CD4-positive, alpha-beta T cell (primary cell): ENCODE measurements around the gene EEF1A2. TPM values are rescaled to one million over a fixed set of nuclear protein-coding genes. Genes with fewer than 3 reads are reported as not detected.

Experiments
- ATAC-seq: fragments of 200-7000 bp; cut with Tn5 transposase; one replicate; pipeline ENCODE4 v1.10.0; 2022; ENCODE audit warnings: mild to moderate bottlenecking; ENCODE audit not compliant: poor library complexity
- CTCF ChIA-PET: fragments of 350-600 bp; sonication (Branson Sonifier 250); formaldehyde crosslinking; loops from one replicate; lab custom pipeline; 2021; ENCODE audit warnings: antibody characterized with exemption, inconsistent platforms; lab: Charles Lee
- POLR2A ChIA-PET: fragments of 350-600 bp; sonication (Branson Sonifier 250); formaldehyde crosslinking; loops from one replicate; lab custom pipeline; 2021; ENCODE audit warnings: antibody characterized with exemption, inconsistent platforms; lab: Charles Lee
- DNase-seq, 14 experiments: peaks; one replicate each; pipeline ENCODE4 v3.0.0-alpha.2; 2013 to 2020; ENCODE audit warnings: mixed read lengths in 2 of 14
- H3K27ac ChIP-seq, 2 donors: one replicate each; pipeline versions ENCODE4 v1.5.1 to v1.7.0; 2013; ENCODE audit warnings: low read length in 2 of 2, low read depth in 1 of 2, mild to moderate bottlenecking in 1 of 2
- H3K27me3 ChIP-seq, 2 experiments: 1 replicate in 1 of 2; 2 replicates in 1 of 2; pipeline versions ENCODE4 v1.6.1 to v1.7.0; 2013; ENCODE audit warnings: low read length in 2 of 2, control low read depth in 1 of 2, mild to moderate bottlenecking in 1 of 2, moderate library complexity in 1 of 2; ENCODE audit not compliant: insufficient read depth in 2 of 2, control insufficient read depth in 1 of 2
- H3K36me3 ChIP-seq: one replicate; pipeline ENCODE4 v1.6.1; 2013; ENCODE audit warnings: low read length, control low read depth; ENCODE audit not compliant: insufficient read depth
- H3K4me1 ChIP-seq: one replicate; pipeline ENCODE4 v1.6.1; 2013; ENCODE audit warnings: low read length, control low read depth; ENCODE audit not compliant: insufficient read depth
- H3K4me3 ChIP-seq: one replicate; pipeline ENCODE4 v1.5.1; 2013; ENCODE audit warnings: mild to moderate bottlenecking, low read length, moderate library complexity
- H3K9me3 ChIP-seq, 2 experiments: 1 replicate in 1 of 2; 2 replicates in 1 of 2; pipeline versions ENCODE4 v1.6.1 to v1.7.0; 2013; ENCODE audit warnings: low read length in 2 of 2, mild to moderate bottlenecking in 2 of 2, control low read depth in 1 of 2, moderate library complexity in 1 of 2; ENCODE audit not compliant: control insufficient read depth in 1 of 2, insufficient read depth in 1 of 2
- H3K27ac Mint-ChIP-seq: one replicate; pipeline ENCODE4 v1.8.0; 2020; ENCODE audit warnings: mixed read lengths
- H3K27me3 Mint-ChIP-seq: one replicate; pipeline ENCODE4 v1.8.0; 2021; ENCODE audit warnings: mixed read lengths
- H3K36me3 Mint-ChIP-seq: one replicate; pipeline ENCODE4 v1.8.0; 2021; ENCODE audit warnings: low read depth, mixed read lengths
- H3K4me1 Mint-ChIP-seq: one replicate; pipeline ENCODE4 v1.8.0; 2021; ENCODE audit warnings: low read depth, mixed read lengths
- H3K4me3 Mint-ChIP-seq: one replicate; pipeline ENCODE4 v1.8.0; 2020; ENCODE audit warnings: mild to moderate bottlenecking, mixed read lengths
- H3K9me3 Mint-ChIP-seq: one replicate; pipeline ENCODE4 v1.8.0; 2020; ENCODE audit warnings: mixed read lengths
- intact Hi-C, 2 experiments: fragments of 100-400 bp; cut with DNase I in 1 of 2; cut with micrococcal nuclease in 1 of 2; formaldehyde crosslinking; loops; one replicate each; pipeline versions ENCODE4 v1.15.1 to v1.9.0; 2023 to 2025; cut with DNase I, micrococcal nuclease
- total RNA-seq, 174 experiments: library from RNA in 2 of 174; stranded (reverse) in 2 of 174; gene quantifications; one replicate each; pipeline ENCODE4 v1.2.3 and lab custom pipeline; 2021 to 2026
- TF ChIP-seq, protein P1 (sequence below): fragments of 200-600 bp; IDR thresholded peaks from one replicate; pipeline ENCODE4 v1.8.0; 2022; ENCODE audit warnings: antibody characterized with exemption, mild to moderate bottlenecking

Gene EEF1A2
- total RNA-seq, 2 experiments from 2014 or later: 0.92 to 1.1 TPM

DNA sequence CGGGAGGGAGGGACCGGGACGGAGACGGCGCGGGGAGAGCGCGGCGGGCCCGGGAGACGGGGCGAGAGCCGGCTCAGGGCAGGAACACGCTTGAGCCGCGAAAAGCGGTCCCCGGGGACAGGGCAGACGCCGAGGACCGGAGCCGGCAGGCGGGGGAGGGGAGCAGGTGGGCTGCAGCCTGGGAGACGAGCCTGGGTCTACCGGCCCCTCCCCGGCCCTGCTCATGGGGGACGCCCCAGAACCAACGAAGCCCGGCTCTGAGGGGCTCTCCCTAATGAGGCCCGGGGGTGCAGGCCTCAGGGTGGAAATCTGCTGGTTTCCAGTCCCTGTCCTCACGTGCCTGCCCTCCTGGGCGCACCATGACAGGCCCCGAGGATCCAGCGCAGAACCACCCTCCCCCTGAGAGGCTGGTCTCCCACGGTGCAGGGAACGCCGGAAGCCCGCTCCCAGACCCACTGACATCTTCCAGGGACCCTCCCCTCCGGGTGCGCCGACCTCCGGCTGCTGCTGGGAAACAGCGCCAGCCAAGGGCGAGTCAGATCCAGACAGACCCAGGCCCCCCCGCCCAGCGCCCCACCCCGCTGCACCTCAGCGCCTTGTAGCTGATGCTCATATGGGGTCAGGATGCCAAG, 571 bp upstream of the EEF1A2 start:
- intact Hi-C loops: loop anchor here in 1 of 2 experiments (5.0 kb wide), 1 partner anchor 623 kb away; no protein-coding TSS in a partner anchor
- peaks cover 33% of the 10 kb centered on the region for H3K4me1 ChIP-seq
- Mint-ChIP-seq H3K4me3 (no peak overlapping the region), H3K27ac (no peak overlapping the region), H3K9me3 (peaks cover 2% of the 10 kb centered on the region), H3K4me1 (peaks cover 5% of the 10 kb centered on the region), H3K36me3 (no peaks in the 10 kb centered on the region), H3K27me3 (peaks cover 27% of the 10 kb centered on the region)
- H3K36me3 ChIP-seq: no peaks in the 10 kb centered on the region
- H3K4me3 ChIP-seq: peak overlapping the region; percentile 24
- H3K9me3 ChIP-seq: peaks cover under 1 to 20% of the 10 kb centered on the region in 2 experiments
- DNase-seq: peak in 1 of 14 experiments; percentile 28
- no peak overlapping the region for H3K27ac ChIP-seq
- TF ChIP-seq, protein P1, sequence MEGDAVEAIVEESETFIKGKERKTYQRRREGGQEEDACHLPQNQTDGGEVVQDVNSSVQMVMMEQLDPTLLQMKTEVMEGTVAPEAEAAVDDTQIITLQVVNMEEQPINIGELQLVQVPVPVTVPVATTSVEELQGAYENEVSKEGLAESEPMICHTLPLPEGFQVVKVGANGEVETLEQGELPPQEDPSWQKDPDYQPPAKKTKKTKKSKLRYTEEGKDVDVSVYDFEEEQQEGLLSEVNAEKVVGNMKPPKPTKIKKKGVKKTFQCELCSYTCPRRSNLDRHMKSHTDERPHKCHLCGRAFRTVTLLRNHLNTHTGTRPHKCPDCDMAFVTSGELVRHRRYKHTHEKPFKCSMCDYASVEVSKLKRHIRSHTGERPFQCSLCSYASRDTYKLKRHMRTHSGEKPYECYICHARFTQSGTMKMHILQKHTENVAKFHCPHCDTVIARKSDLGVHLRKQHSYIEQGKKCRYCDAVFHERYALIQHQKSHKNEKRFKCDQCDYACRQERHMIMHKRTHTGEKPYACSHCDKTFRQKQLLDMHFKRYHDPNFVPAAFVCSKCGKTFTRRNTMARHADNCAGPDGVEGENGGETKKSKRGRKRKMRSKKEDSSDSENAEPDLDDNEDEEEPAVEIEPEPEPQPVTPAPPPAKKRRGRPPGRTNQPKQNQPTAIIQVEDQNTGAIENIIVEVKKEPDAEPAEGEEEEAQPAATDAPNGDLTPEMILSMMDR: no peak
- peak; percentile 6 for ATAC-seq
- ChIA-PET POLR2A (no interaction called here), CTCF (no interaction called here)
- peaks cover 26 to 34% of the 10 kb centered on the region in 2 experiments for H3K27me3 ChIP-seq

DNA sequence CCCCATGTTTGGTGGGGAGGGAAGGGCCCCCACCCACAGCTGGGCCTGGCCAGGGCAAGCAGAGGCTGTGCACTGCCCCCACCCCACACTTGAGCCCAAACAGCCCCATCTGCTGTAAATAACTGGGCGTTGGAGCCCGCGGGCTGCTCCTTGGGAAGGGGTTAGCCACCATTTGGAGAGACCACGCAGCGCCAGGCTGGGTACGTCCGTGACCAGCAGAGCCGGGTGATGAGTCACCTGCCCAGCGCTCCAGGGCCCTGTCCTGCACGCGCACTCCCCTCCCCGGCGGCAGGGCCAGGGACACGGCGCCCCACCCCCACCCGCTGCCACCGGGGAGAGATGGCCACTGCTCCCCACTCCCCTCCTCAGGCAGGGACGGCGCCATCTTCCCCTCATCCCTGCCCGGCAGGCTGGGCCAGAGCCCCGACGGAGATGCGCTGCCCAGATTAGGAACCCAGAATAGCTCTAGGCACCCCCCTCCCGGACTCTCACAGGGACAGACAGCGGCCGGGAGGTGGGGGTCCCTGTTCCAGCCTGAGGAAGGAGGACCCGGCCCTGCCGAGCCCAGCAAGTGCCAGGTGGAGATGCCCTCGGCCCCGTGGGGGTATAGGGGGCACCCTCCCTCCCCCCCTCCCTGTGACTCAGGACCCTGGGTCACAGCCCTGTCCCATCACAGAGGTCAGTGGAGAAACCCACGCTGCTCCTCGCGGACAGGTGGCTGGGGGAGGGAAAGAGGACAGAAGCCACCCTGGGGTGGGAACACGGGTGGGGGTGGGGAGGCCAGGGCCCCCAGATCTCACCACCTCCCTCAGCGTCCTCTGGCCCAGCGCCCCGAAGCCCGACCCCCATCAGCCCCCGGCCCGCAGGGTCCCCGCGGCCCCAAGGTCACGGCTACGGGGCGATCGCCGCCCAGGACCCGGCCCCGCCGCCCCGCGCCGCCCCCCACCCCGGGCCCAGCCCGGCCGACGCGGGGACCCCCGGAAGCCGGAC, 642 bp downstream of the EEF1A2 start:
- ATAC-seq (no peak), DNase-seq (peak in 1 of 14 experiments; percentile 53)
- Histone ChIP-seq H3K36me3 (no peaks in the 10 kb centered on the region), H3K27me3 (peaks cover 26 to 32% of the 10 kb centered on the region in 2 experiments), H3K4me3 (no peak overlapping the region), H3K27ac (no peak overlapping the region), H3K4me1 (peaks cover 33% of the 10 kb centered on the region), H3K9me3 (peaks cover 0 to 10% of the 10 kb centered on the region in 2 experiments)
- H3K4me3 Mint-ChIP-seq: no peak overlapping the region
- POLR2A ChIA-PET: no interaction called here
- TF ChIP-seq, protein P1: no peak
- H3K4me1 Mint-ChIP-seq: peaks cover 5% of the 10 kb centered on the region
- intact Hi-C loops: loop anchor here in 1 of 2 experiments (2.0 to 5.0 kb wide), 3 partner anchors 299 to 624 kb away; no protein-coding TSS in a partner anchor
- H3K27ac Mint-ChIP-seq: no peak overlapping the region
- CTCF ChIA-PET: interaction anchor here (1.7 kb wide), 1 partner anchor 20 kb away, joined by 4 read pairs; no protein-coding TSS in a partner anchor
- H3K9me3 Mint-ChIP-seq: no peaks in the 10 kb centered on the region
- H3K36me3 Mint-ChIP-seq: no peaks in the 10 kb centered on the region
- H3K27me3 Mint-ChIP-seq: peaks cover 20% of the 10 kb centered on the region
